ENCODE data around the gene TBPL1.

TBPL1 gene

GRCh38 chr6:133969921-133970295, 16.9 kb downstream of the TBPL1 start:
- Histone ChIP-seq H3K36me3 (ENCODE audit: control insufficient read depth, insufficient read depth, low read length) (no peaks in the 10 kb centered on the region), H3K4me2 (ENCODE audit: low read length) (no peak overlapping the region), H3K79me2 (peaks cover 13% of the 10 kb centered on the region), H3K4me3 (ENCODE audit: low read depth, low read length) (no peak overlapping the region), H3K27ac (no peak overlapping the region), H3K27me3 (ENCODE audit: control insufficient read depth, insufficient read depth, low read length) (no peaks in the 10 kb centered on the region), H3K4me1 (peaks cover 18% of the 10 kb centered on the region), H3K9ac (no peak overlapping the region), H3K9me3 (ENCODE audit: control insufficient read depth, low read length) (no peaks in the 10 kb centered on the region), H2AFZ (no peak overlapping the region)
- TF ChIP-seq CTCF (IDR thresholded peaks at IDR 0.05), result no peak

GRCh38 chr6:133971861-133972260, 18.8 kb downstream of the TBPL1 start:
- H3K27me3 ChIP-seq (ENCODE audit: control insufficient read depth, insufficient read depth, low read length), result no peaks in the 10 kb centered on the region
- peaks cover 18% of the 10 kb centered on the region for H3K4me1 ChIP-seq

GRCh38 chr6:133972388-133972787, 19.4 kb downstream of the TBPL1 start:
- Histone ChIP-seq H3K9ac (no peak overlapping the region), H3K27me3 (ENCODE audit: control insufficient read depth, insufficient read depth, low read length) (no peaks in the 10 kb centered on the region), H3K9me3 (ENCODE audit: control insufficient read depth, low read length) (no peaks in the 10 kb centered on the region), H3K36me3 (ENCODE audit: control insufficient read depth, insufficient read depth, low read length) (no peaks in the 10 kb centered on the region), H3K79me2 (peaks cover 21% of the 10 kb centered on the region), H3K4me1 (peaks cover 18% of the 10 kb centered on the region), H3K4me2 (ENCODE audit: low read length) (peak overlapping the region; percentile 7), H3K4me3 (ENCODE audit: low read depth, low read length) (no peak overlapping the region), H3K27ac (no peak overlapping the region), H2AFZ (no peak overlapping the region)
- TF ChIP-seq CTCF (IDR thresholded peaks at IDR 0.05), result no peak

More at GRCh38 chr6:133971861-133972260, 18.8 kb downstream of the TBPL1 start:
- no peaks in the 10 kb centered on the region for H3K9me3 ChIP-seq (ENCODE audit: control insufficient read depth, low read length)
- H2AFZ ChIP-seq, result no peak overlapping the region
- no peak for TF ChIP-seq CTCF (IDR thresholded peaks at IDR 0.05)
- no peaks in the 10 kb centered on the region for H3K36me3 ChIP-seq (ENCODE audit: control insufficient read depth, insufficient read depth, low read length)
- H3K9ac ChIP-seq, result no peak overlapping the region
- H3K4me3 ChIP-seq (ENCODE audit: low read depth, low read length), result no peak overlapping the region
- peaks cover 21% of the 10 kb centered on the region for H3K79me2 ChIP-seq
- H3K27ac ChIP-seq, result no peak overlapping the region
- H3K4me2 ChIP-seq (ENCODE audit: low read length), result peak overlapping the region; percentile 7

- no peak overlapping the region for H3K4me2 ChIP-seq (ENCODE audit: low read length)
- no peak overlapping the region for H3K4me3 ChIP-seq (ENCODE audit: low read depth, low read length)
- H2AFZ ChIP-seq, result no peak overlapping the region
- no peak overlapping the region for H3K27ac ChIP-seq
- TF ChIP-seq CTCF (IDR thresholded peaks at IDR 0.05), result peak; percentile 81
- no peak overlapping the region for H3K9ac ChIP-seq
- peaks cover 18% of the 10 kb centered on the region for H3K4me1 ChIP-seq
- H3K79me2 ChIP-seq, result peaks cover 21% of the 10 kb centered on the region
- H3K27me3 ChIP-seq (ENCODE audit: control insufficient read depth, insufficient read depth, low read length), result no peaks in the 10 kb centered on the region
- no peaks in the 10 kb centered on the region for H3K36me3 ChIP-seq (ENCODE audit: control insufficient read depth, insufficient read depth, low read length)
- H3K9me3 ChIP-seq (ENCODE audit: control insufficient read depth, low read length), result no peaks in the 10 kb centered on the region
Measured at GRCh38 chr6:133973109-133973971, 20.3 kb downstream of the TBPL1 start.
